Measurements from ENCODE around the gene TEX13D. TPM values are rescaled to one million over a fixed set of nuclear protein-coding genes. Genes with fewer than 3 reads are reported as not detected.

The TEX13D gene
- total and polyA plus RNA-seq, 2 experiments from 2014 or later, result not detected

- H3K27ac ChIP-seq, result no peak overlapping the region
- H2AFZ ChIP-seq, result no peak overlapping the region
- no peak overlapping the region for H3K4me3 ChIP-seq
- H3K4me1 ChIP-seq (ENCODE audit: insufficient read depth), result no peaks in the 10 kb centered on the region
- TF ChIP-seq CTCF (IDR thresholded peaks at IDR 0.05; ENCODE audit: poor library complexity), result no peak
- no peak for TF ChIP-seq EZH2 (IDR thresholded peaks at IDR 0.05; ENCODE audit: borderline replicate concordance)
- no peak for TF ChIP-seq EZH2phosphoT487 (IDR thresholded peaks at IDR 0.05; ENCODE audit: low read depth, severe bottlenecking, unreplicated experiment)
- WGBS (ENCODE audit: low lambda C conversion rate, missing lambda C conversion rate), result 66% methylated on average over 4 of the region's 4 CpGs
- H4K20me1 ChIP-seq (ENCODE audit: insufficient read depth, poor library complexity, severe bottlenecking), result no peaks in the 10 kb centered on the region
- no peak overlapping the region for H3K4me2 ChIP-seq
- no peaks in the 10 kb centered on the region for H3K36me3 ChIP-seq (replicated peaks; ENCODE audit: insufficient read depth, low read depth)
- no peaks in the 10 kb centered on the region for H3K9me2 ChIP-seq (replicated peaks; ENCODE audit: insufficient read depth)
- no peaks in the 10 kb centered on the region for H3K79me2 ChIP-seq
- no peaks in the 10 kb centered on the region for H3K27me3 ChIP-seq
- no peaks in the 10 kb centered on the region for H3K9me3 ChIP-seq (ENCODE audit: low read depth)
- no peak for DNase-seq (ENCODE audit: low spot score)
Observed at GRCh38 chrX:124300405-124300804, 32.1 kb upstream of the TEX13D start.

- Histone ChIP-seq H3K27me3 (no peaks in the 10 kb centered on the region), H3K4me2 (no peak overlapping the region), H2AFZ (no peak overlapping the region), H3K27ac (no peak overlapping the region), H4K20me1 (ENCODE audit: insufficient read depth, poor library complexity, severe bottlenecking) (no peaks in the 10 kb centered on the region), H3K4me3 (no peak overlapping the region), H3K79me2 (no peaks in the 10 kb centered on the region), H3K36me3 (replicated peaks; ENCODE audit: insufficient read depth, low read depth) (no peaks in the 10 kb centered on the region), H3K4me1 (ENCODE audit: insufficient read depth) (no peaks in the 10 kb centered on the region), H3K9me2 (replicated peaks; ENCODE audit: insufficient read depth) (no peaks in the 10 kb centered on the region), H3K9me3 (ENCODE audit: low read depth) (peaks cover 4% of the 10 kb centered on the region)
- no peak for DNase-seq (ENCODE audit: low spot score)
- TF ChIP-seq EZH2 (IDR thresholded peaks at IDR 0.05; ENCODE audit: borderline replicate concordance) (no peak), EZH2phosphoT487 (IDR thresholded peaks at IDR 0.05; ENCODE audit: low read depth, severe bottlenecking, unreplicated experiment) (no peak), CTCF (IDR thresholded peaks at IDR 0.05; ENCODE audit: poor library complexity) (no peak)
- WGBS (ENCODE audit: low lambda C conversion rate, missing lambda C conversion rate), result 85% methylated on average over 2 of the region's 2 CpGs
Observed at GRCh38 chrX:124307253-124307907, 25.1 kb upstream of the TEX13D start.

- no peak overlapping the region for H3K27ac ChIP-seq
- H3K4me2 ChIP-seq, result no peak overlapping the region
- no peaks in the 10 kb centered on the region for H3K4me1 ChIP-seq (ENCODE audit: insufficient read depth)
- no peak for DNase-seq (ENCODE audit: low spot score)
- H3K9me3 ChIP-seq (ENCODE audit: low read depth), result no peaks in the 10 kb centered on the region
- H2AFZ ChIP-seq, result no peak overlapping the region
- no peaks in the 10 kb centered on the region for H3K36me3 ChIP-seq (replicated peaks; ENCODE audit: insufficient read depth, low read depth)
- H4K20me1 ChIP-seq (ENCODE audit: insufficient read depth, poor library complexity, severe bottlenecking), result no peaks in the 10 kb centered on the region
- no peaks in the 10 kb centered on the region for H3K27me3 ChIP-seq
- no peak for TF ChIP-seq EZH2 (IDR thresholded peaks at IDR 0.05; ENCODE audit: borderline replicate concordance)
- TF ChIP-seq CTCF (IDR thresholded peaks at IDR 0.05; ENCODE audit: poor library complexity), result no peak
- TF ChIP-seq EZH2phosphoT487 (IDR thresholded peaks at IDR 0.05; ENCODE audit: low read depth, severe bottlenecking, unreplicated experiment), result no peak
- no peaks in the 10 kb centered on the region for H3K79me2 ChIP-seq
- WGBS (ENCODE audit: low lambda C conversion rate, missing lambda C conversion rate), result 79% methylated on average over 1 of the region's 1 CpG
- H3K9me2 ChIP-seq (replicated peaks; ENCODE audit: insufficient read depth), result no peaks in the 10 kb centered on the region
- H3K4me3 ChIP-seq, result no peak overlapping the region
Observed at GRCh38 chrX:124325732-124326131, 6.7 kb upstream of the TEX13D start.

Measured in hepatocyte (in vitro differentiated cells).